GM19463 (cell line): ENCODE measurements around the gene EBI3.
"Not testable (repeated sequence)": the region's sequence is repeated elsewhere in the genome, so short reads cannot be mapped to it uniquely, and the experiment has no call there.

Experiments
- ATAC-seq: cut with Tn5 transposase; IDR thresholded peaks from one replicate; pipeline ENCODE4 v1.9.1; 2021; ENCODE audit warnings: mild to moderate bottlenecking, moderate library complexity; ENCODE audit not compliant: unreplicated experiment

EBI3 gene

DNA sequence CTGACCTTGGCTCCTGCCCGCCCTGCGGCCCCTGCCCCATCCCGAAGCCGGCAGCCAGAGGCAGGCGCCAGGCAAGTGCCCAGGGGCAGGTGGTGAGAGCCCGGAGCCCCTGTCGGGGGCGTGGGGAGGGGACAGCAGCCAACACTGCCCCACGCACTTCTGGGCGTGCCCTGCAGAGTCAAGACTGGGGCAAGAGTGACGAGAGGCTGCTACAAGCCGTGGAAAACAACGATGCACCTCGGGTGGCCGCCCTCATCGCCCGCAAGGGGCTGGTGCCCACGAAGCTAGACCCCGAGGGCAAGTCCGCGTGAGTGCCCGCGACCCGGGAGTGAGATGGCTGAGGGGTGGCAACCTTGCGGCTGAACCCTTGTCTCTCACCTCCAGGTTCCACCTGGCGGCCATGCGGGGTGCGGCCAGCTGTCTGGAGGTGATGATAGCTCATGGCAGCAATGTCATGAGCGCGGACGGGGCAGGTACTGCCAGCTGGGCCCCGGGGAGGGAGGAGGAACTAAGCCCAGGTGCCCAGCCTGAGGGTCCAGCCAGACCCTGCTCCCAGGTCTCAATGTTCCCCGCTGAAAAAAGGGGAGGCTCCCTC is 29.5 kb upstream of the EBI3 start:
- ATAC-seq: no peak

DNA sequence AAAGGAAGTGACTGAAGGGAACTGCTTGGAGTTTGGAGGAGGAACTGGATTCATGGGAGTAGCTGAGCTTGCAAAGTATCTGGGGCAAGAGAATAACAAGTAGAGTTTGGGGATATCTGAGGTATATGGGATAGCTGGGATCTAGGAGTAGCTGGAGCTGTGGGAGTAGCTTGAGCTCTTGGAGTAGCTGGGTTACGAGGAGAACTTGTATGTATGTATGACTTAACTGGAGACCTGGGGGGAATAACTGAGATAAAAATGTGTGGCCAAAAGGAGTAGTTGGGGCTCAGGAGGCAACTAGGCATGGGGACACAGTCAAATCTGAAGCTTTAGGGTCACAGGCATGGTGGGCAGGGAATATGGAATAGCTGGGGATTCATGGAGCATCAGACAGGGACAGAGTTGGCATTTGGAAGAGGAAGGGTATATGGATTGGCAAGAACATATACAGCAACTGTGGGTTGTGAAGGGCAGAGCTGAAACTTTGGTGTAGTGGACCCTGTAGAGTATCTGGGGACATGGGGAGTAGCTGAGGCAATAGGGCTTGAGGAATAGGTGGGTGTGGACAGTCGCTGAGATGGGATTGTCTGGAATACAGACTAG is 28.3 kb upstream of the EBI3 start:
- no peak for ATAC-seq

DNA sequence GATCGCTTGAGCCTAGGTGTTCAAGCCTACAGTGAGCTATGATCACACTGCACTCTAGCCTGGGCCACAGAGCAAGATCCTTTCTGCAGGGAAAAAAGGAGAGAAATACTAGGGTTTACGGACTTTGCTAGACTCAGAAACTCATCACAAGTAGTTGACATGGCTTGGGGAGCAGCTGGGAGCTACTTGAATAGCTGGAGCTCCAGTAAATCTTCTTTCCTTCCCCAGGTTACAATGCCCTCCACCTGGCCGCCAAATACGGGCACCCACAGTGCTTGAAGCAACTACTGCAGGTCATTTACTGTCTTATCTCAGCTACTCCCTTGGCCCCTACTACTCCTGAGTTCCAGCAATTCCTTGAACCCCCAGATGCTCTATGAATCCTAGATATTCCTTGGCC is 27.5 kb upstream of the EBI3 start:
- no peak for ATAC-seq

DNA sequence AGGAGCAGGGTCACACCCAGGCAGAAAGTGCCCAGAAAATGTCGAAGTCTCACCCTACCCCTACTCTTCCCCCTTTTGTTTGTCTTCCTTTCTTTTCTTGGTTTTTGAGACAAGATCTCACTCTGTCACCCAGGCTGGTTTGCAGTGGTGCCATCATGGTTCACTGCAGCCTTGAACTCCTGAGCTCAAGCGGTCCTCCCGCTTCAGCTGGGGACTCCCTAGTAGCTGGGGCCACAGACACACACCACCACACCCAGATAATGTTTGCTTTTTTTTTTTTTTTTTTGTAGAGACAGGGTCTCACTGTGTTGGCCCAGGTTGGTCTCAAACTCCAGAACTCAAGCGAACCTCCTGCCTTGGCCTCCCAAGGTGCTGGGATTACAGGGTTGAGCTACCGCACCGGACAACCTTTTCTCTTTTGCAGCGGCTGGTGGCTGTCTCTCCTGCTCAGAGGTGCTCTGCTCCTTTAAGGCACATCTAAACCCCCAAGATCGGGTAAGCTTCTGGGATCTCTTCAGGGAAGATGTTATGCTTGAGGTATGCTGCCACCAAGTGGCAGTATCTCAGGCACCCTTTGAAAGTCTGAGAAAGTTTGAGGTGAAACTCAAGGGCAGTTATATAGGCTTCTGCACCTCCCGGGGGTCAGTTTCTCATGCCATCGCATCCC is 22.4 kb upstream of the EBI3 start:
- ATAC-seq: no peak

DNA sequence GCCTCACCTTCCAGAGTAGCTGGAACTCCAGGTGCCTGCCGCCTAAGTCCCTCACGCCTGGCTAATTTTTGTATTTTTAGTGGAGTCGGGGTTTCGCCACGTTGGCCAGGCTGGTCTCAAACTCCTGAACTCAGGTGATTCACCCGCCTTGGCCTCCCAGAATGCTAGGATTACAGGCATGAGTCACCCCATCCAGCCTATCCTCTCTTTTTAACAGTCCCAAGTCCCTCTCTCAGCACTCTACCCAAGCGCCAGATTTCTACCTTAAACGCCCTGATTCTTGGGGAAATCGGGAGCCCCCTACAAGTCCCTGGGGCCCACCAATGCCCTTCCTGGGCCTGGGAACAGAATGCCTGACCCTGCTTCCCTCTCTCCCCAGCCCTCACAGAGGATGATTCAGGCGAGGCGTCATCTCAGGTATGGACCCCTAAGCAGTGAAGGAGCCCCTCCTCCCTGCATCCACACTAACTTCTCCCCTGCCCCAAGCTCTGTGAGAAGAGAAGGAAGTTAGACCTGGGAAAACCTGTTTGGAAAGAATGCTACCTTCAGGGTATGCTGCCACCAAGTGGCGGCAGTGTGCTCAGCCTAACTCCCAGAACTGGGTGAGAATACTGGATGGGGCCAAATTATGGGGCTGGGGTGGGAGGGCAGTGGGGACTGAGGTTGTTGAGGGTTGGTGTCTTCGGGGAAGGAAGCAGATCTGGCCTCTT is 20.8 kb upstream of the EBI3 start:
- no peak for ATAC-seq

DNA sequence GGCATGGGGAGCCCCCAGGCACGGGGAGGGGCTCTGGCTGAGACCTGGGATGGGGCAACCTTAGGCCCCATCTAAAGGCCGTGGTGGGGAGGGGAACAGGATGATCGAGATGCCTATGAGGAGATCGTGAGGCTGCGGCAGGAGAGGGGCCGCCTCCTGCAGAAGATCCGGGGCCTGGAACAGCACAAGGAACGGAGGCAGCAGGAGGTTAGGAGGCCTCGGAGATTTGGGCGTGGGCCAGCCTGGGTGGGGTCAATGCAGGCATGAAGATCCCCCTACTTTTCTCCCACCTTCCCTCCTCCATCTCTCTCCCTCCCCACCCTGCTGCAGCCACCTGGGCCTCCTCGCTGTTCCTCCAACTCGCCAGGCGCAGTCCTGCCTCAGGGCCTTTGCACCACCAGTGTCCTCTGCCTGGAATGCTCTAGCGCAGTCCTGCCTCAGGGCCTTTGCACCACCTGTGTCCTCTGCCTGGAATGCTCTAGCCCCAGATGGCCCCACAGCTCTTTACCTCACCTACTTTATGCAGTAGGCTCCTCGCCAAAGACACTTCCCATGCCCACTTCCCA is 19.1 kb upstream of the EBI3 start:
- ATAC-seq: no peak

DNA sequence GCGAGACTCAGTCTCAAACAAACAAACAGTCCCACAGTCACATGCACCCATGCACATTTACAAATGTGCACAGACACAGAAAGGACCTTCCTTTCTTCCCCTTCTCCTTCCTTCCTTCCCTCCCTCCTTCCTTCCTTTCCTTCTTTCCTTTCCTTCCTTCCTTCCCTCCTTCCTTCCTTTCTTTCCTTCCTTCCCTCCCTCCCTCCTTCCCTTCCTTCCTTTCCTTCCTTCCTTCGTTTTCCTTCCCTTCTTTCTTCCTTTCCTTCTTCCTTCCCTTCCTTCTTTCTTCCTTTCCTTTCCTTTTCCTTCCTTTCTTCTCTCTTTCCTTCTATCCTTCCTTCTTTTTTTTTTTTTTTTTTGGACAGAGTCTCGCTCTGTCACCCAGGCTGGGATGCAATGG is 16.2 kb upstream of the EBI3 start:
- no peak for ATAC-seq

DNA sequence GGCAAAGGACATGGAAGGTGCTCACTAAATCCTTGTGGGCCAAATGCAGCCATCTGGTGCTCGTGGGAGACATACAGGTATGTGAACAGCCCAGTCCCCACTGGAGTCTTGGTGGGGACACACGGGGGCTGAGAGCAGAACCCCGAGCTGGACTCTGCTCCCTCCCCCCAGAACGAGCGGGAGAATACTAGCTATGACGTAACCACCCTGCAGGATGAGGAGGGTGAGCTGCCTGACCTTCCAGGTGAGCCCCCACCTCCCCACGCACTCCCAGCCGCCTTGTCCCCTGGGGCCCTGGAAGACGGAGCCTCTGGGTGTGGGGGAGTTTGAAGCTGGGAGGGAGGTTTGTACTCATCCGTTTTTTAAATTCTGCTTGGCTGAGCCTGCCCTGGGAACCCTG is 13.5 kb upstream of the EBI3 start:
- no peak for ATAC-seq

DNA sequence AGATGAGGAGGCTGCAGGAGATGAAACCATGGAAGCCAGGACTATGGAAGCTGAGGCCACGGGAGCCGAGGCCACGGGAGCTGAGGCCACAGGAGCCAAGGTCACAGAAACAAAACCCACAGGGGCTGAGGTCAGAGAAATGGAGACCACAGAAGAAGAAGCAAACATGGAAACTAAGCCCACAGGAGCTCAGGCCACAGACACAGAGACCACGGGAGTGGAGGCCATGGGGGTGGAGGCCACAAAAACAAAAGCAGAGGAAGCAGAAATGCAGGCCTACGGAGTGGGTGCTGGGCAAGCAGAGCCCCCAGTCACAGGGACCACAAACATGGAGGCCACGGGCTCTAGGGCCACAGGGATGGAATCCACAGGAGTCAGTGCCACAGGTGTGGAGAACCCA is 12.5 kb upstream of the EBI3 start:
- no peak for ATAC-seq

DNA sequence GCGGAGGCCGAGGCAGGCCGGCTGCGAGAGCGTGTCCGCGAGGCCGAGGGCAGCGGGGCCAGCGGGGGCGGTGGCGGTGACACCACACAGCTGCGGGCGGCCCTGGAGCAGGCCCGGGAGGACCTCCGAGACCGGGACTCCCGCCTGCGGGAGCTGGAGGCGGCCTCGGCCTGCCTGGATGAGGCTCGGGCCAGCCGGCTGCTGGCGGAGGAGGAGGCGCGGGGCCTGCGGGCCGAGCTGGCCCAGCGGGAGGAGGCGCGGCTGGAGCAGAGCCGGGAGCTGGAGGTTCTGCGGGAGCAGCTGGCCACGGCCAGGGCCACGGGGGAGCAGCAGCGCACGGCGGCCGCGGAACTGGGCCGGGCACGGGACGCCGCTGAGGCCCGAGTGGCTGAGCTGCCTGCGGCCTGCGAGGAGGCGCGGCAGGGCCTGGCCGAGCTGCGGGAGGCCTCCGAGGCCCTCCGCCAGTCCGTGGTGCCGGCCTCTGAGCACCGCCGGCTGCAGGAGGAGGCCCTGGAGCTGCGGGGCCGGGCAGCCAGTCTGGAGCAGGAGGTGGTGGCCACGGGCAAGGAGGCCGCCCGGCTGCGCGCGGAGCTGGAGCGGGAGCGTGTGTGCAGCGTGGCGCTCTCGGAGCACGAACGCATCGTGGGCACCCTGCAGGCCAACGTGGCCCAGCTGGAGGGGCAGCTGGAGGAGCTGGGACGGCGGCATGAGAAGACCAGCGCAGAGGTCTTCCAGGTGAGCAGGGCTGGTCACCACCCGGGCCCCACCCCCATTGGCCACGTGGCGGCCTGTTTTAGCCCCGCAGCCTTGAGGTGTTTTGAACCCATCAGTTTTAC is 11.7 kb upstream of the EBI3 start:
- ATAC-seq: no peak

DNA sequence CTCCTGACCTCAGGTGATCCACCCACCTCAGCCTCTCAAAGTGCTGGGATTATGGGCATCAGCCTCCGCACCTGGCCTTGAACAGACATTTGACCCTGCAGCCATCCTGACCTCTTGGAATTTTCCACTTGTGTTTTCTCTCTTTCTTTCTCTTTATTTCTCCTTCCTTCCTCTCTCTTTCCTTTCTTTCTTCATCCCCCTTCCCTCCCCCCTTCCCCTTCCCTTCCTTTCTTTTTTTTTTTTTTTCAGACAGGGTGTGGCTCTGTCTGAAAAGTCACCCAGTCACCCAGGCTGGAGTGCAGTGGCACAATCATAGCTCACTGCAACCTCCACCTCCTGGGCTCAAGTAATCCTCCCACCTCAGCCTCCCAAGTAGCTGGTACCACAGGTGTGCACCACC is 10.8 kb upstream of the EBI3 start:
- not testable (repeated sequence) for ATAC-seq

DNA sequence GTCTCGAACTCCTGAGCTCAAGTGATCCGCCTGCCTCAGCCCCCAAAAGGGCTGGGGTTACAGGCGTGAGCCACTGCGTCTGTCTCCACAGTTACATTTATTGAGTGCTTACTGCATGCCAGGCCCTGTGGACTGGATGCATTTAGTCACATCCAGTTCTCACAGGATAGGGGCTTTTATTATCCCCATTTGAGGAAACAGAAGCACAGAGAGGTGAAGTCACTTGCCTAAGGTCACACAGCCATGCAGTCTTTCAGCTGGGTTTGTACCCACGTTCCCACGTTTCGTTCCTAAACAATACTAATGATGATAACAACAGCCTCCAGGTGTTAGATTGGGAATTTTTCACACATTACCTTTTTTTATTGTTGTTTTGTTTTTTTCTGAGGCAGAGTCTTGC is 9.1 kb upstream of the EBI3 start:
- ATAC-seq: no peak

DNA sequence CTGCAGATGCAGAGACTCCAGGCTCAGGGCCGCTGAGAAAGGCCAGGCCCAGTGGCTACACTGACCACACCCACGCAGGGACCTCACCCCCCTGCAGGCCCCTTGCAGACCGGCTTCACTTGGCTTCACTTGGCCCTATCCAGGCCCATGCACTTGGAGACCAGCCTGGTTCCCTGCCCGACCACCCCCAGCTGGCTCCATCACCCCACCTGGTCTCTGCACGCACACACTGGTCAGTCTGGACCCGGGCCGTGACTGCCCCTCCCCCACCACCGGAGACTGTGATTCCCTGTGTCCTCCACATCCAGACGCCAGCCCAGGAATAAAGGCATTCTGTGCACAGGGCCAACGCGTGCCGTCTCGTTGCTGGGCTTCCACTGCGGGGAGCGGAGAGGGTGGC is 4.9 kb upstream of the EBI3 start:
- ATAC-seq: no peak

DNA sequence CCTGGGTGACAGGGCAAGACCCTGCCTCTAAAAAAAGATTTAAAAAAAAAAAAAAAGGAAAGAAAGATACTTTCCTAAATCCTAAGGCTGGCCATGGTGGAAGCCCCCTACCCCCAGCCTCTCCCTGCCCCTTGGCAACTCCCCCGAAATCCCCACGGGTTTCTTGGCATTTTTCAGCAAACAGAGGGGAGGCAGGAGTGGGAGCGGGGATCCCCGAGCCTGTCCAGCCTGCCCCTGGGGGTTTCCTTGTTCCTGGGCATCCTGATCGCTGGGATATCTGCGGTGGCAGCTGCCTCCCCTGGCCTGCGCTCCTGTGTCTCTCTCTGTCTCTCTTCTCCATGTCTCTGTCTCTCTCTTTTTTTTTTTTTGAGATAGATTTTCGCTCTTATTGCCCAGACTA is 3.4 kb upstream of the EBI3 start:
- ATAC-seq: no peak

DNA sequence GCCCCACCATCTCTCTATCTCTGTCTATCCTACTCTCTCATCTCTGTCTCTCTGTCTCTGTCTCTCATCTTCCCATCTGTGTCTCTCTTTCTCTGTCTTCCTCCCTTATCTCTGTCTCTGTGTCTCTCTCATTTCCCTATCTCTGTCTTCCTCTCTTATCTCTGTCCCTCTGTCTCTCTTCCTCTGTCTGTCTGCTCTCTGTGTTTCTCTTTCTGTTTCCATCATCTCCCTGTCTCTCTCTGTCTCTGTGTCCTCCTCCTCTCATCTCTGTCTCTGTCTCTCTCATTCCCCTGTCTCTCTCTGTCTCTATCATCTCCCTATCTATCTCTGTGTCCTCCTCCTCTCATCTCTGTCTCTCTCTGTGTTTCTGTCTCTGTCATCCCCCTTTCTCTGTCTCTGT is 1.6 kb upstream of the EBI3 start:
- no peak for ATAC-seq

DNA sequence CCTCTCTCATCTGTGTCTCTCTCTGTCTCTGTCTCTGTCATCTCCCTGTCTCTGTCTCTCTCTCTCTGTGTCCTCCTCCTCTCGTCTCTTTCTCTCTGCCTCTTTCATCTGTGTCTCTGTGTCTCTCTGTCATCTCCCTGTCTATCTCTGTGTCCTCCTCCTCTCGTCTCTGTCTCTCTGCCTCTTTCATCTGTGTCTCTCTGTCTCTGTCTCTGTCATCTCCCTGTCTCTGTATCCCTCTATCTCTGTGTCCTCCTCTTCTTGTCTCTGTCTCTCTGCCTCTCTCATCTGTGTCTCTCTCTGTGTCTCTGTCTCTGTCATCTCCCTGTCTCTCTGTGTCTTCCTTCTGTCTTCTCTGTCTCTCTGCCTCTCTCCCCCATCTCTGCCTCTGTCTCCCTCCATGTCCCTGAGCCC is 551 bp upstream of the EBI3 start:
- no peak for ATAC-seq

DNA sequence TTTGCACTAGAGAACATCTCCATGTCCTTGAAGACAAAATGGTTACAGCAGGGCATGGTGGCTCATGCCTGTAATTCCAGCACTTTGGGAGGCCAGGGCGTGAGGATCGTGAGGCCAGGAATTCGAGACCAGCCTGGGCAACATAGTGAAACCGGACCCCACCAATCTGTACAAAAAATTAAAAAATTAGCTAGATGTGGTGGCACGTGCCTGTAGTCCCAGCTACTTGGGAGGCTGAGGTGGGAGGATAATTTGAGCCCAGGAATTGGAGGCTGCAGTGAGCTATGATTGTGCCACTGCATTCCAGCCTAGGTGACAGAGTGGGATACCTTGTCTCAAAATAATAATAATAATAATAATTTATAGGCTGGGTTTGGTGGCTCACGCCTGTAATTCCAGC is 914 bp downstream of the EBI3 start:
- not testable (repeated sequence) for ATAC-seq

DNA sequence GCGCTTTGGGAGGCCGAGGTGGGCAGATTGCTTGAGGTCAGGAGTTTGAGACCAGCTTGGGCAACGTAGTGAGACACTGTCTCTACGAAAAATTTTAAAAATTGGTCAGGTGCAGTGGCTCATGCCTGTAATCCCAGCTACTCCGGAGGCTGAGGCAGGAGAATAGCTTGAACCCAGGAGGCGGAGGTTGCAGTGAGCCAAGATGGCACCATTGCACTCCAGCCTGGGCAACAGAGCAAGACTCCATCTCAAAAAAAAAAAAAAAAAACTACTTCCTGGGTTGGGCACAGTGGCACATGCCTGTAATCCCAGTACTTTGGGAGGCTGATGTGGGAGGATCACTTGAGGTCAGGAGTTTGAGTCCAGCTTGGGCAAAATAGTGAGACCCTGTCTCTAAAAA is 2.2 kb downstream of the EBI3 start:
- not testable (repeated sequence) for ATAC-seq

DNA sequence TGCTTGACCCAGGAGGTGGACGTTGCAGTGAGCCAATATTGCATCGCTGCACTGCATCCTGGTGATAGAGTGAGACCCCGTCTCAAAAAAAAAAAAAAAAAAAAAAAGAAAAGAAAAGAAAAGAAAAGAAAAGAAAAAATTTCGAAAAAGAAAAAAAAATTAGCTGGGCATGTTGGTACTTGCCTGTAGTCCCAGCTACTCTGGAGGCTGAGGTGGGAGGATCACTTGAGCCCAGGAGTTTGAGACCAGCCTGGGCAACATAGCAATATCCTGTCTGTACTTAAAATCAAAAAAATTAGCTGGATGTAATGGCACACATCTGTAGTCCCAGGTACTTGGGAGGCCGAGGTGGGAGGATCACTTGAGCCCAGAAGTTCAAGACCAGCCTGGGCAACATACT is 2.8 kb downstream of the EBI3 start:
- ATAC-seq: not testable (repeated sequence)

DNA sequence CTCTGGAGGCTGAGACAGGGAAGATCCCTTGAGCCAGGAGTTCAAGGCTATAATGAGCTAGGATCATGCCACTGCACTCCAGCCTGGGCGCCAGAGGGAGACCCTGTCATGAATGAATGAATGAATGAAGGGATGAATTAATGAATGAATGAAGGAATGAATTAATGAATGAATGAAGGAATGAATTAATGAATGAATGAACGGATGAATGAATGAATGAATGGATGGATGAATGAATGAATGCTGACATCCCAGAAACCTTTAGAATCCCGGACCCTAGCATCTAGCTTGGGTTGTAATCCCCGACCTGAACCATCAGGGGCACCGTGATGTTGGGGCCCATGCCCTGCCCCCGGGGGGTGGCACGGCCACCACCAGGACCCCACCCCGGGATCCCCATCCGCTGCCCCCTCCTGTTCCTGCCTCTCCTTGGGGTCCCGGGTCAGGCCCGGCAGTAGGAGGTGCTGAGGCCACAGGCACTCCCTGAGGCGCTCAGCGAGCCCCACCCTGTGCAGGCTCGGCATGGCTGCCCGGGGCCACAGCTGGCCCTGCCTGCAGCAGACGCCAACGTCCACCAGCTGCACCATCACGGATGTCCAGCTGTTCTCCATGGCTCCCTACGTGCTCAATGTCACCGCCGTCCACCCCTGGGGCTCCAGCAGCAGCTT is 3.4 kb downstream of the EBI3 start:
- ATAC-seq: no peak
